Adipose tissue (tissue), 3 donors: Measurements from ENCODE around the gene FIGNL2. TPM values are rescaled to one million over a fixed set of nuclear protein-coding genes. Genes with fewer than 3 reads are reported as not detected.
"Not testable (repeated sequence)": the region's sequence is repeated elsewhere in the genome, so short reads cannot be mapped to it uniquely, and the experiment has no call there.

Source experiments
- H3K27ac ChIP-seq: one replicate; pipeline ENCODE4 v1.5.1; 2013; ENCODE audit warnings: low read depth, low read length
- WGBS, 3 donors: extraction: QIAGEN DNeasy Blood & Tissue Kit; methylation state at CpG; one replicate each; pipeline ENCODE4 v1.1.7; 2013; 5-methylcytosine and 5-hydroxymethylcytosine counted together
- polyA plus RNA-seq, 3 donors: library from polyadenylated mRNA; stranded (reverse); fragments of 200-250 nt; gene quantifications; one replicate each; pipeline ENCODE4 v1.2.3, GENCODE V29; 2013
- donor health status: healthy with polysubstance abuse.
- donor health status: Bipolar disorder and iron deficiency.
- donor health status: healthy.

Gene FIGNL2
- polyA plus RNA-seq, 3 donors = 0.12 to 0.30 (median 0.22) TPM

GRCh38 chr12:51845482-51845881 is 3.0 kb downstream of the FIGNL2 start:
- no peak overlapping the region for H3K27ac ChIP-seq
- WGBS, 3 donors = 46 to 81% (median 73%) methylated on average over 7 of the region's 7 CpGs

GRCh38 chr12:51844854-51845253 is 3.7 kb downstream of the FIGNL2 start:
- no peak overlapping the region for H3K27ac ChIP-seq
- 74 to 90% (median 87%) methylated on average over 4 of the region's 4 CpGs for WGBS, 3 donors

GRCh38 chr12:51841727-51842126 is 6.8 kb downstream of the FIGNL2 start:
- no peak overlapping the region for H3K27ac ChIP-seq
- 59 to 66% (median 60%) methylated on average over 6 of the region's 6 CpGs for WGBS, 3 donors

GRCh38 chr12:51840966-51841365 is 7.6 kb downstream of the FIGNL2 start:
- WGBS, 3 donors = 82 to 91% (median 82%) methylated on average over 6 of the region's 6 CpGs
- no peak overlapping the region for H3K27ac ChIP-seq

GRCh38 chr12:51839310-51839947 is 9.1 kb downstream of the FIGNL2 start:
- WGBS, 3 donors = 69 to 86% (median 80%) methylated on average over 5 of the region's 5 CpGs

GRCh38 chr12:51838762-51839161 is 9.8 kb downstream of the FIGNL2 start:
- 55 to 79% (median 64%) methylated on average over 4 of the region's 4 CpGs for WGBS, 3 donors
- H3K27ac ChIP-seq = no peak overlapping the region

More at GRCh38 chr12:51839310-51839947, 9.1 kb downstream of the FIGNL2 start:
- H3K27ac ChIP-seq = no peak overlapping the region

- WGBS, 3 donors = 73 to 89% (median 83%) methylated on average over 4 of the region's 4 CpGs
- H3K27ac ChIP-seq = no peak overlapping the region
Measured at GRCh38 chr12:51838036-51838435, 10.5 kb downstream of the FIGNL2 start.

- WGBS, 3 donors = 69 to 85% (median 80%) methylated on average over 7 of the region's 7 CpGs
Measured at GRCh38 chr12:51837286-51837685, 11.2 kb downstream of the FIGNL2 start.

GRCh38 chr12:51836827-51837173 is 11.7 kb downstream of the FIGNL2 start:
- H3K27ac ChIP-seq = no peak overlapping the region
- WGBS, 3 donors = 57 to 81% (median 81%) methylated on average over 6 of the region's 6 CpGs

More at GRCh38 chr12:51837286-51837685, 11.2 kb downstream of the FIGNL2 start:
- no peak overlapping the region for H3K27ac ChIP-seq

- WGBS, 3 donors = 65 to 72% (median 67%) methylated on average over 9 to 13 of the region's 13 CpGs
Measured at GRCh38 chr12:51836041-51836826, 12.3 kb downstream of the FIGNL2 start.

GRCh38 chr12:51834411-51834810 is 14.1 kb downstream of the FIGNL2 start:
- 63 to 81% (median 66%) methylated on average over 11 of the region's 11 CpGs for WGBS, 3 donors
- no peak overlapping the region for H3K27ac ChIP-seq

More at GRCh38 chr12:51836041-51836826, 12.3 kb downstream of the FIGNL2 start:
- no peak overlapping the region for H3K27ac ChIP-seq

- WGBS, 3 donors = 66 to 84% (median 70%) methylated on average over 12 of the region's 12 CpGs
- no peak overlapping the region for H3K27ac ChIP-seq
Measured at GRCh38 chr12:51833448-51834227, 14.9 kb downstream of the FIGNL2 start.

GRCh38 chr12:51832354-51833107 is 16.0 kb downstream of the FIGNL2 start:
- 25 to 51% (median 38%) methylated on average over 10 of the region's 10 CpGs for WGBS, 3 donors
- H3K27ac ChIP-seq = no peak overlapping the region

GRCh38 chr12:51831817-51832216 is 16.7 kb downstream of the FIGNL2 start:
- 61 to 72% (median 71%) methylated on average over 5 of the region's 5 CpGs for WGBS, 3 donors

GRCh38 chr12:51829641-51830040 is 18.9 kb downstream of the FIGNL2 start:
- no peak overlapping the region for H3K27ac ChIP-seq
- 61 to 91% (median 82%) methylated on average over 1 of the region's 1 CpG for WGBS, 3 donors

More at GRCh38 chr12:51831817-51832216, 16.7 kb downstream of the FIGNL2 start:
- H3K27ac ChIP-seq = not testable (repeated sequence)

GRCh38 chr12:51829011-51829481 is 19.5 kb downstream of the FIGNL2 start:
- 69 to 83% (median 70%) methylated on average over 5 of the region's 5 CpGs for whole genome bisulfite sequencing, 3 donors
- no peak overlapping the region for H3K27ac ChIP-seq

GRCh38 chr12:51827925-51828818 is 20.3 kb downstream of the FIGNL2 start:
- WGBS, 3 donors = 43 to 52% (median 48%) methylated on average over 11 of the region's 11 CpGs
- no peak overlapping the region for H3K27ac ChIP-seq
